ENCODE results near the gene ZFHX3. TPM values are rescaled to one million over a fixed set of nuclear protein-coding genes. Genes with fewer than 3 reads are reported as not detected.

The ZFHX3 gene
- total and polyA plus RNA-seq, 11 donors = 3.8 to 21.6 (median 13.6) TPM

- peaks cover 0 to 30% (median 18%) of the 10 kb centered on the region in 9 donors for H3K36me3 ChIP-seq
- ATAC-seq (no peak), DNase-seq (no peak)
- no peak overlapping the region for H3K27ac ChIP-seq
- no peaks in the 10 kb centered on the region for H3K9me3 ChIP-seq
- H3K4me3 ChIP-seq = no peak overlapping the region
- H3K4me1 ChIP-seq = peaks cover 2 to 45% (median 21%) of the 10 kb centered on the region in 12 donors
- H3K27me3 ChIP-seq = no peaks in the 10 kb centered on the region
- 96 to 99% (median 97%) methylated on average over 15 to 20 of the region's 20 CpGs for WGBS, 4 donors
- TF ChIP-seq POLR2A (IDR thresholded peaks at IDR 0.05) = no peak
- TF ChIP-seq CTCF (IDR thresholded peaks at IDR 0.05) = no peak
- intact Hi-C loops (cut with DNase I) = no loop called here
Measured at GRCh38 chr16:72950669-72951068, 97.3 kb downstream of the ZFHX3 start.

DNA sequence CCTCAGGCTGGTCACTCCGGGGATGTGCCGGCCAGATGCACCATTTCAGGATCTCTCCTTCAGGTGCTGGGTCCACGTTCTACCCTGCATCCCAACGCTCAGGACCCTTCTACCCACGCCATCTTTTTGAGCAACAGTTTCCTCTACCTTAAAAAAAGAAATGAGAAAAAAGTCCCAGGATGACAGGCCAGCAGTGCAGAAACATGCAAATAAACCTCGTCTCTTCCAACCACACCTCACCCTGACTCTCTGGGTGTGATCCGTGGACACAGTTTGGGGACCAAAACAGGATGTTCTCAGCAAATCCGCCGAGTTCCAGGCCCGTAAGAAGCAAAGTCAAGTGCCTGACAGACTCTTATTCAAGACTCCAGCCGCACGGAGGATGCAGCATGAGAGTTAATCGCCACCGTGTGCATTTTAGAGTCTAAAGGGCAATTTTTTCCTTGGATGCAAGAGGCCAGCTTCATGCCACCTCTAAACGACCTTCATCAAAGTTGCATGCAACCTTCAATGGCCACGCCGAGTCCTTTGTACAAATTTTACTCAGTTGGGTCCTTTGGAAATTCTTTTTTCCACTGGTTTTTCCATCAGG lies 99.6 kb downstream of the ZFHX3 start:
- H3K36me3 ChIP-seq = peaks cover 0 to 39% (median 18%) of the 10 kb centered on the region in 9 donors
- WGBS, 4 donors = 91 to 94% (median 94%) methylated on average over 17 of the region's 17 CpGs
- H3K27ac ChIP-seq = peak overlapping the region in 3 of 12 donors; percentile 68 to 75 (median 75)
- TF ChIP-seq CTCF (IDR thresholded peaks at IDR 0.05) = no peak
- TF ChIP-seq POLR2A (IDR thresholded peaks at IDR 0.05) = no peak
- intact Hi-C loops (cut with DNase I) = loop anchor here in 2 of 10 donors (5.0 to 10.0 kb wide), 2 partner anchors 96 to 101 kb away; partner anchors contain the start of gene ZFHX3 (in 1 of the 2)
- H3K27me3 ChIP-seq = no peaks in the 10 kb centered on the region
- H3K9me3 ChIP-seq = no peaks in the 10 kb centered on the region
- peaks cover 2 to 41% (median 22%) of the 10 kb centered on the region in 12 donors for H3K4me1 ChIP-seq
- DNase-seq (no peak), ATAC-seq (no peak)
- no peak overlapping the region for H3K4me3 ChIP-seq

- TF ChIP-seq POLR2A (IDR thresholded peaks at IDR 0.05) = no peak
- TF ChIP-seq CTCF (IDR thresholded peaks at IDR 0.05) = no peak
- 67 to 84% (median 78%) methylated on average over 22 to 26 of the region's 26 CpGs for WGBS, 4 donors
- Histone ChIP-seq H3K9me3 (no peaks in the 10 kb centered on the region), H3K4me1 (peaks cover 2 to 34% (median 22%) of the 10 kb centered on the region in 12 donors), H3K4me3 (no peak overlapping the region), H3K27me3 (no peaks in the 10 kb centered on the region), H3K36me3 (peaks cover 0 to 42% (median 18%) of the 10 kb centered on the region in 9 donors), H3K27ac (peak overlapping the region in 10 of 12 donors; percentile 32 to 75 (median 55))
- DNase-seq = peak in 1 of 5 donors; percentile 47
- peak in 2 of 4 donors; percentile 30 to 40 for ATAC-seq
- intact Hi-C loops (cut with DNase I) = loop anchor here in 2 of 10 donors (5.0 to 10.0 kb wide), 2 partner anchors 97 to 100 kb away; partner anchors contain the start of gene ZFHX3 (in 1 of the 2)
Measured at GRCh38 chr16:72947379-72948237, 100.3 kb downstream of the ZFHX3 start.

Measured in heart left ventricle (tissue), 16 donors.